NOMO-1 treated with dmso at 0.1 percent for 144 hours (cell line): ENCODE data around the gene HOXA6.

Experiments
- DNase-seq: peaks from one replicate; lab custom pipeline; 2025; ENCODE audit not compliant: unreplicated experiment; lab: John Stamatoyannopoulos, UW

Gene HOXA6

GRCh38 chr7:27173956-27174873 is 26.6 kb upstream of the HOXA6 start, which contains the start of gene HOXA10:
HOXA10 (minus strand) TSS chr7:27174320; CDS start chr7:27174306, 14 bp downstream.
- DNase-seq = peak; percentile 51

- no peak for DNase-seq
These were observed 26.0 kb upstream of the HOXA6 start for GRCh38 chr7:27173511-27173955.

GRCh38 chr7:27172823-27173510 is 25.4 kb upstream of the HOXA6 start:
- DNase-seq = no peak

- DNase-seq = no peak
These were observed 24.8 kb upstream of the HOXA6 start for GRCh38 chr7:27172315-27172774.

GRCh38 chr7:27171637-27172314 is 24.2 kb upstream of the HOXA6 start:
- no peak for DNase-seq

GRCh38 chr7:27171325-27171636 is 23.7 kb upstream of the HOXA6 start:
- no peak for DNase-seq

GRCh38 chr7:27170426-27171324 is 23.1 kb upstream of the HOXA6 start:
- DNase-seq = no peak

- no peak for DNase-seq
These were observed 22.3 kb upstream of the HOXA6 start for GRCh38 chr7:27169658-27170425.

GRCh38 chr7:27168265-27168947 is 20.8 kb upstream of the HOXA6 start:
- DNase-seq = no peak

GRCh38 chr7:27167916-27168264 is 20.3 kb upstream of the HOXA6 start:
- DNase-seq = no peak

- DNase-seq = no peak
These were observed 19.2 kb upstream of the HOXA6 start for GRCh38 chr7:27166531-27167505.

GRCh38 chr7:27165996-27166530 is 18.5 kb upstream of the HOXA6 start:
- no peak for DNase-seq

GRCh38 chr7:27165089-27165995 is 17.8 kb upstream of the HOXA6 start, which contains the start of gene HOXA9:
HOXA9 (minus strand) TSS chr7:27165537; CDS start chr7:27165457, 80 bp downstream.
- DNase-seq = peak; percentile 81

- no peak for DNase-seq
These were observed 17.0 kb upstream of the HOXA6 start for GRCh38 chr7:27164367-27165088.

GRCh38 chr7:27164045-27164366 is 16.4 kb upstream of the HOXA6 start:
- no peak for DNase-seq
